HL-60 (cell line): ENCODE results near the gene CDC5L.

Experiments used
- DNase-seq, 2 experiments: peaks; one replicate each; pipeline ENCODE4 v3.0.0-alpha.2; 2010 to 2020; ENCODE audit warnings: low read depth in 1 of 2, low spot score in 1 of 2
- H3K27ac ChIP-seq: fragments of 250-450 bp; sonication (Bioruptor Pico); replicated peaks from 2 replicates; pipeline ENCODE4 v1.5.1; 2020; ENCODE audit warnings: mild to moderate bottlenecking, moderate library complexity
- H3K27me3 ChIP-seq: fragments of 250-450 bp; sonication (Bioruptor Pico); 2 replicates; pipeline ENCODE4 v1.5.1; 2021; ENCODE audit warnings: mild to moderate bottlenecking, moderate library complexity; ENCODE audit not compliant: insufficient read depth, poor library complexity, severe bottlenecking
- H3K4me3 ChIP-seq: replicated peaks from 2 replicates; pipeline ENCODE4 v1.5.1; 2011; ENCODE audit warnings: mild to moderate bottlenecking, control low read depth, low read length; ENCODE audit not compliant: insufficient read depth
- CTCF ChIP-seq: IDR thresholded peaks from one replicate; pipeline ENCODE4 v1.5.1; 2011; ENCODE audit warnings: low read length, control low read depth, inconsistent platforms; ENCODE audit not compliant: insufficient read depth
- GABPA ChIP-seq: IDR thresholded peaks from 2 replicates; pipeline ENCODE4 v1.6.1; 2012; ENCODE audit warnings: low read depth
- POLR2AphosphoS5 ChIP-seq: IDR thresholded peaks from 2 replicates; pipeline ENCODE4 v1.6.1; 2012; ENCODE audit warnings: low read depth
- REST ChIP-seq: IDR thresholded peaks from 2 replicates; pipeline ENCODE4 v1.6.1; 2012; ENCODE audit warnings: low read depth; ENCODE audit not compliant: insufficient replicate concordance
- SPI1 ChIP-seq: IDR thresholded peaks from 2 replicates; pipeline ENCODE4 v1.6.1; 2012; ENCODE audit warnings: low read depth, mild to moderate bottlenecking, borderline replicate concordance

Gene CDC5L

GRCh38 chr6:44466955-44467354 lies 79.4 kb downstream of the CDC5L start:
- H3K27ac ChIP-seq = no peak overlapping the region
- no peaks in the 10 kb centered on the region for H3K27me3 ChIP-seq
- no peak for DNase-seq
- TF ChIP-seq POLR2AphosphoS5 (no peak), REST (no peak), CTCF (no peak), SPI1 (no peak), GABPA (no peak)
- no peak overlapping the region for H3K4me3 ChIP-seq

GRCh38 chr6:44468835-44469234 lies 81.3 kb downstream of the CDC5L start:
- Histone ChIP-seq H3K27me3 (no peaks in the 10 kb centered on the region), H3K4me3 (no peak overlapping the region), H3K27ac (no peak overlapping the region)
- no peak for TF ChIP-seq SPI1
- TF ChIP-seq CTCF = no peak
- no peak for TF ChIP-seq POLR2AphosphoS5
- TF ChIP-seq REST = no peak
- TF ChIP-seq GABPA = no peak
- no peak for DNase-seq

- no peak for DNase-seq
- TF ChIP-seq CTCF (no peak), SPI1 (no peak), GABPA (no peak)
- H3K27ac ChIP-seq = no peak overlapping the region
- no peaks in the 10 kb centered on the region for H3K27me3 ChIP-seq
- H3K4me3 ChIP-seq = no peak overlapping the region
Observed at GRCh38 chr6:44470115-44470464, 82.6 kb downstream of the CDC5L start.

- DNase-seq = no peak
- H3K27me3 ChIP-seq = no peaks in the 10 kb centered on the region
- H3K4me3 ChIP-seq = no peak overlapping the region
- no peak overlapping the region for H3K27ac ChIP-seq
- TF ChIP-seq POLR2AphosphoS5 (no peak), GABPA (no peak), REST (no peak), SPI1 (no peak), CTCF (no peak)
Observed at GRCh38 chr6:44470746-44471145, 83.2 kb downstream of the CDC5L start.
